KMS-11 (cell line): Measurements from ENCODE around the gene PIWIL4.

Source experiments
- H2AFZ ChIP-seq: fragments of 200-600 bp; sonication (generic); 2 replicates; pipeline ENCODE4 v1.6.1; 2016; ENCODE audit warnings: antibody characterized with exemption, mixed run types, low read depth
- H3K27ac ChIP-seq: fragments of 200-600 bp; sonication (generic); 2 replicates; pipeline ENCODE4 v1.6.1; 2016; ENCODE audit warnings: mild to moderate bottlenecking, mixed run types
- H3K27me3 ChIP-seq: fragments of 200-600 bp; sonication (generic); 2 replicates; pipeline ENCODE4 v1.6.1; 2017; ENCODE audit warnings: mild to moderate bottlenecking, low read depth, mixed run types, moderate library complexity; ENCODE audit not compliant: insufficient read depth
- H3K36me3 ChIP-seq: fragments of 200-600 bp; sonication (generic); 2 replicates; pipeline ENCODE4 v1.6.1; 2017; ENCODE audit warnings: mild to moderate bottlenecking, mixed run types; ENCODE audit not compliant: insufficient read depth
- H3K4me1 ChIP-seq: fragments of 200-600 bp; sonication (generic); 2 replicates; pipeline ENCODE4 v1.6.1; 2016; ENCODE audit warnings: mild to moderate bottlenecking, low read depth, mixed run types; ENCODE audit not compliant: poor library complexity, severe bottlenecking
- H3K4me2 ChIP-seq: fragments of 200-600 bp; sonication (generic); 2 replicates; pipeline ENCODE4 v1.7.0; 2016; ENCODE audit warnings: mild to moderate bottlenecking, mixed run types
- H3K4me3 ChIP-seq: fragments of 200-600 bp; sonication (generic); IDR thresholded peaks from 2 replicates; pipeline ENCODE4 v1.6.1; 2017; ENCODE audit warnings: low read depth, low read length, mixed read lengths; ENCODE audit not compliant: insufficient read depth
- H3K79me2 ChIP-seq: fragments of 200-600 bp; sonication (generic); 2 replicates; pipeline ENCODE4 v1.6.1; 2016; ENCODE audit warnings: low read depth, mixed run types; ENCODE audit not compliant: insufficient read depth
- H3K9ac ChIP-seq: fragments of 200-600 bp; sonication (generic); 2 replicates; pipeline ENCODE4 v1.6.1; 2016; ENCODE audit warnings: mild to moderate bottlenecking, mixed run types
- H4K20me1 ChIP-seq: fragments of 200-600 bp; sonication (generic); 2 replicates; pipeline ENCODE4 v1.6.1; 2016; ENCODE audit warnings: mild to moderate bottlenecking, mixed run types; ENCODE audit not compliant: insufficient read depth
- CTCF ChIP-seq: fragments of 200-600 bp; sonication (generic); conservative IDR thresholded peaks from 2 replicates; pipeline ENCODE4 v1.6.1; 2017; ENCODE audit warnings: low read depth, mild to moderate bottlenecking, antibody characterized with exemption, low read length, moderate library complexity, mixed read lengths

PIWIL4 gene

GRCh38 chr11:94666792-94667721 lies 99.9 kb downstream of the PIWIL4 start:
- Histone ChIP-seq H4K20me1 (no peaks in the 10 kb centered on the region), H3K4me3 (no peak overlapping the region), H3K27ac (no peak overlapping the region), H3K36me3 (no peaks in the 10 kb centered on the region), H2AFZ (no peak overlapping the region), H3K79me2 (no peaks in the 10 kb centered on the region), H3K9ac (no peak overlapping the region), H3K4me1 (no peaks in the 10 kb centered on the region), H3K27me3 (no peaks in the 10 kb centered on the region), H3K4me2 (no peak overlapping the region)
- TF ChIP-seq CTCF, result no peak

GRCh38 chr11:94668212-94668793 lies 101.1 kb downstream of the PIWIL4 start:
- no peaks in the 10 kb centered on the region for H3K79me2 ChIP-seq
- H3K27me3 ChIP-seq, result no peaks in the 10 kb centered on the region
- no peak overlapping the region for H3K4me3 ChIP-seq
- H3K4me2 ChIP-seq, result no peak overlapping the region
- no peak for TF ChIP-seq CTCF
- no peak overlapping the region for H3K9ac ChIP-seq
- no peak overlapping the region for H2AFZ ChIP-seq
- no peak overlapping the region for H3K27ac ChIP-seq
- H4K20me1 ChIP-seq, result no peaks in the 10 kb centered on the region
- H3K4me1 ChIP-seq, result no peaks in the 10 kb centered on the region
- H3K36me3 ChIP-seq, result no peaks in the 10 kb centered on the region

- H3K36me3 ChIP-seq, result no peaks in the 10 kb centered on the region
- no peak overlapping the region for H2AFZ ChIP-seq
- H3K79me2 ChIP-seq, result no peaks in the 10 kb centered on the region
- H3K27me3 ChIP-seq, result no peaks in the 10 kb centered on the region
- H3K4me3 ChIP-seq, result no peak overlapping the region
- H3K4me1 ChIP-seq, result no peaks in the 10 kb centered on the region
- H4K20me1 ChIP-seq, result no peaks in the 10 kb centered on the region
- TF ChIP-seq CTCF, result no peak
- H3K9ac ChIP-seq, result no peak overlapping the region
- no peak overlapping the region for H3K4me2 ChIP-seq
- no peak overlapping the region for H3K27ac ChIP-seq
These were observed 101.9 kb downstream of the PIWIL4 start for GRCh38 chr11:94669023-94669422.
